ENCODE measurements around the gene PGAM5. TPM values are rescaled to one million over a fixed set of nuclear protein-coding genes. Genes with fewer than 3 reads are reported as not detected.

The PGAM5 gene
- total and polyA plus RNA-seq, 2 of the 13 experiments (the other 11 are each of a cell fraction or from before 2014, with no cell fraction given), result 18.0 to 77.9 TPM

DNA sequence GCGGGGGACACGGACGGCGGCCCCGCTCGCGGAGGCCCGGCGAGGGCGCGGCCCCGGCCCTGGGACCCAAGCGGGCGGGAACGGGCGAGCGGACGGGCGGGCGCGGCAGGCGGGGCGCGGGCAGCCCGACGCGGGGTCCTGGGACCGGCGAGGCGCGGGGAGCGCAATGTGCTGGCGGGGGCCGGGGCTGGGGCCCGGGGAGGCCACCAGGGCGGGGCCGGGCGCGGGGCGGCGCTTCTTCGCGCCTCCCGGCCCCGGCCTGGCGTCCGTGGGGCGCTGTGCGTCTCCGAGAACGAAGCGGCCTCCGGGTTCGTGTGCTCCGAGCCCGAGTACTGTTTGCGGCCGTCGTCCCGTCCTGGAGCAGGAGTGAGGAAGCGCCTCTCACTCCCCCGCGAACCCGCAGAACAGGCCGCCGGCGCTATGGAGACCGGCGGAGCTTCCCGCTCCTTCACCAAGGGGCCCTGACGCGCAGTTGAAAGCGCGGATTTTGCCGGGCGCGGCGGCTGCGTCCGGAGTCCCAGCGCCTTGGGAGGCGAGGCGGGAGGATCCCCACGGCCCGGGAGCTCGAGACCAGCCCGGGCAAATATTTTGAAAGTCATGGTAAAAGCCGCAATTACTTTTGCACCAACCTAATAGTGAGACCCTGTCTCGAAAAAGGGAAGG is 51.4 kb downstream of the PGAM5 start (continued):
- TF ChIP-seq, protein P1, sequence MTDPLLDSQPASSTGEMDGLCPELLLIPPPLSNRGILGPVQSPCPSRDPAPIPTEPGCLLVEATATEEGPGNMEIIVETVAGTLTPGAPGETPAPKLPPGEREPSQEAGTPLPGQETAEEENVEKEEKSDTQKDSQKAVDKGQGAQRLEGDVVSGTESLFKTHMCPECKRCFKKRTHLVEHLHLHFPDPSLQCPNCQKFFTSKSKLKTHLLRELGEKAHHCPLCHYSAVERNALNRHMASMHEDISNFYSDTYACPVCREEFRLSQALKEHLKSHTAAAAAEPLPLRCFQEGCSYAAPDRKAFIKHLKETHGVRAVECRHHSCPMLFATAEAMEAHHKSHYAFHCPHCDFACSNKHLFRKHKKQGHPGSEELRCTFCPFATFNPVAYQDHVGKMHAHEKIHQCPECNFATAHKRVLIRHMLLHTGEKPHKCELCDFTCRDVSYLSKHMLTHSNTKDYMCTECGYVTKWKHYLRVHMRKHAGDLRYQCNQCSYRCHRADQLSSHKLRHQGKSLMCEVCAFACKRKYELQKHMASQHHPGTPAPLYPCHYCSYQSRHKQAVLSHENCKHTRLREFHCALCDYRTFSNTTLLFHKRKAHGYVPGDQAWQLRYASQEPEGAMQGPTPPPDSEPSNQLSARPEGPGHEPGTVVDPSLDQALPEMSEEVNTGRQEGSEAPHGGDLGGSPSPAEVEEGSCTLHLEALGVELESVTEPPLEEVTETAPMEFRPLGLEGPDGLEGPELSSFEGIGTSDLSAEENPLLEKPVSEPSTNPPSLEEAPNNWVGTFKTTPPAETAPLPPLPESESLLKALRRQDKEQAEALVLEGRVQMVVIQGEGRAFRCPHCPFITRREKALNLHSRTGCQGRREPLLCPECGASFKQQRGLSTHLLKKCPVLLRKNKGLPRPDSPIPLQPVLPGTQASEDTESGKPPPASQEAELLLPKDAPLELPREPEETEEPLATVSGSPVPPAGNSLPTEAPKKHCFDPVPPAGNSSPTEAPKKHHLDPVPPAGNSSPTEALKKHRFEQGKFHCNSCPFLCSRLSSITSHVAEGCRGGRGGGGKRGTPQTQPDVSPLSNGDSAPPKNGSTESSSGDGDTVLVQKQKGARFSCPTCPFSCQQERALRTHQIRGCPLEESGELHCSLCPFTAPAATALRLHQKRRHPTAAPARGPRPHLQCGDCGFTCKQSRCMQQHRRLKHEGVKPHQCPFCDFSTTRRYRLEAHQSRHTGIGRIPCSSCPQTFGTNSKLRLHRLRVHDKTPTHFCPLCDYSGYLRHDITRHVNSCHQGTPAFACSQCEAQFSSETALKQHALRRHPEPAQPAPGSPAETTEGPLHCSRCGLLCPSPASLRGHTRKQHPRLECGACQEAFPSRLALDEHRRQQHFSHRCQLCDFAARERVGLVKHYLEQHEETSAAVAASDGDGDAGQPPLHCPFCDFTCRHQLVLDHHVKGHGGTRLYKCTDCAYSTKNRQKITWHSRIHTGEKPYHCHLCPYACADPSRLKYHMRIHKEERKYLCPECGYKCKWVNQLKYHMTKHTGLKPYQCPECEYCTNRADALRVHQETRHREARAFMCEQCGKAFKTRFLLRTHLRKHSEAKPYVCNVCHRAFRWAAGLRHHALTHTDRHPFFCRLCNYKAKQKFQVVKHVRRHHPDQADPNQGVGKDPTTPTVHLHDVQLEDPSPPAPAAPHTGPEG (CRISPR knock-in tag; IDR thresholded peaks at IDR 0.05), result no peak
- peak; percentile 47 for TF ChIP-seq ASH2L (IDR thresholded peaks at IDR 0.05; ENCODE audit: insufficient read length, low read depth, low read length)
- TF ChIP-seq CREM (IDR thresholded peaks at IDR 0.05), result no peak
- no peak for TF ChIP-seq CREM (CRISPR knock-in tag; IDR thresholded peaks at IDR 0.05)
- 0 out of 2 replicates have a peak, but pooled peaks have one; percentile 54 for TF ChIP-seq SP140L (CRISPR knock-in tag; IDR thresholded peaks at IDR 0.05; ENCODE audit: borderline replicate concordance)
- 0 out of 2 replicates have a peak, but pooled peaks have one; percentile 33 for TF ChIP-seq ZNF816 (CRISPR knock-in tag; IDR thresholded peaks at IDR 0.05; ENCODE audit: borderline replicate concordance)
- no peak for TF ChIP-seq NFYB (CRISPR knock-in tag; IDR thresholded peaks at IDR 0.05)
- no peak for TF ChIP-seq ZZZ3 (CRISPR knock-in tag; IDR thresholded peaks at IDR 0.05; ENCODE audit: borderline replicate concordance)
- TF ChIP-seq ZC3H4 (CRISPR knock-in tag; IDR thresholded peaks at IDR 0.05; ENCODE audit: borderline replicate concordance), result no peak
- TF ChIP-seq KLF13 (CRISPR knock-in tag; IDR thresholded peaks at IDR 0.05), result 0 out of 2 replicates have a peak, but pooled peaks have one; percentile 67
- TF ChIP-seq POLR2AphosphoS5 (IDR thresholded peaks at IDR 0.05; ENCODE audit: low read depth, low read length), result peak; percentile 75
- TF ChIP-seq PRPF4 (IDR thresholded peaks at IDR 0.05; ENCODE audit: low read depth, low read length, poor library complexity, severe bottlenecking), result no peak
- TF ChIP-seq BRD4 (CRISPR knock-in tag; IDR thresholded peaks at IDR 0.05), result no peak
- TF ChIP-seq HIC2 (CRISPR knock-in tag; IDR thresholded peaks at IDR 0.05; ENCODE audit: low read depth), result no peak
- TF ChIP-seq ZSCAN12 (CRISPR knock-in tag; IDR thresholded peaks at IDR 0.05), result 0 out of 2 replicates have a peak, but pooled peaks have one; percentile 19
- no peak for TF ChIP-seq ZNF577 (CRISPR knock-in tag; IDR thresholded peaks at IDR 0.05; ENCODE audit: borderline replicate concordance, low read depth)
- TF ChIP-seq, protein P2, sequence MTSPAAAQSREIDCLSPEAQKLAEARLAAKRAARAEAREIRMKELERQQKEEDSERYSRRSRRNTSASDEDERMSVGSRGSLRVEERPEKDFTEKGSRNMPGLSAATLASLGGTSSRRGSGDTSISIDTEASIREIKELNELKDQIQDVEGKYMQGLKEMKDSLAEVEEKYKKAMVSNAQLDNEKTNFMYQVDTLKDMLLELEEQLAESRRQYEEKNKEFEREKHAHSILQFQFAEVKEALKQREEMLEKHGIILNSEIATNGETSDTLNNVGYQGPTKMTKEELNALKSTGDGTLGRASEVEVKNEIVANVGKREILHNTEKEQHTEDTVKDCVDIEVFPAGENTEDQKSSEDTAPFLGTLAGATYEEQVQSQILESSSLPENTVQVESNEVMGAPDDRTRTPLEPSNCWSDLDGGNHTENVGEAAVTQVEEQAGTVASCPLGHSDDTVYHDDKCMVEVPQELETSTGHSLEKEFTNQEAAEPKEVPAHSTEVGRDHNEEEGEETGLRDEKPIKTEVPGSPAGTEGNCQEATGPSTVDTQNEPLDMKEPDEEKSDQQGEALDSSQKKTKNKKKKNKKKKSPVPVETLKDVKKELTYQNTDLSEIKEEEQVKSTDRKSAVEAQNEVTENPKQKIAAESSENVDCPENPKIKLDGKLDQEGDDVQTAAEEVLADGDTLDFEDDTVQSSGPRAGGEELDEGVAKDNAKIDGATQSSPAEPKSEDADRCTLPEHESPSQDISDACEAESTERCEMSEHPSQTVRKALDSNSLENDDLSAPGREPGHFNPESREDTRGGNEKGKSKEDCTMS (CRISPR knock-in tag; conservative IDR thresholded peaks at IDR 0.05), result no peak
- TF ChIP-seq ZNF709 (CRISPR knock-in tag; IDR thresholded peaks at IDR 0.05), result no peak; the same call in 1 of the 2 replicates
